GM18861 (cell line): ENCODE data around the gene NBAS.

Experiments used
- ATAC-seq: cut with Tn5 transposase; IDR thresholded peaks from one replicate; pipeline ENCODE4 v1.9.1; 2021; ENCODE audit not compliant: unreplicated experiment

Gene NBAS

DNA sequence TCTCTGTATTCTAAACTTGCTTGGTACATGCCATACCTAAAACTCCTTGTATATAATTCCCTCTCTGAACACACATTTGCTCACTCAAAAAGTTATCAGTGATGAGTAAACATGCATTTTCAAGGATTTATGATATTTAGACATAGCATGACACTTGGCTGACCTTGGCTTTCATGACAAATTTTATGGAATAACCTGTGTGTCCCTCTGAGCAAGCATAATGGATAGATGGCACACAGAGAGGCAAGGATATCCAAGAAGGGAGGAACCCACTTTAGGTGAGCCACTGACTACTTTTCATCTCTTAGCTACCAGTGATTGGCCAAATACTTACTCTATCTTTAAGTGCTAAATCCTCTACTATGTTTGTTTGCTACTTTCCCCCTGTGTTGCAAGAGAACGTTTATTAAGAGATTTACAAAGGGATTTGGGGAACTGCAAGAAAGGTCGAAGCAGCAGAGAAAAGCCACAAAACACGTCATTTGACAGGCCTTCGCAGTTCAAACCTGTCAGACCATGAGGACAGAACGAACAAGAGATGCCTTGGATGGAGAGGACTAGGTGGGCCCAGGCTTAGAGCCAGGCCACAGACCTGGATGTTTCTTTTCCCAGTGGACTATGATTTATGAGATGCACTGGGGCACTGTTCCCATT is 379.9 kb downstream of the NBAS start:
- no peak for ATAC-seq

DNA sequence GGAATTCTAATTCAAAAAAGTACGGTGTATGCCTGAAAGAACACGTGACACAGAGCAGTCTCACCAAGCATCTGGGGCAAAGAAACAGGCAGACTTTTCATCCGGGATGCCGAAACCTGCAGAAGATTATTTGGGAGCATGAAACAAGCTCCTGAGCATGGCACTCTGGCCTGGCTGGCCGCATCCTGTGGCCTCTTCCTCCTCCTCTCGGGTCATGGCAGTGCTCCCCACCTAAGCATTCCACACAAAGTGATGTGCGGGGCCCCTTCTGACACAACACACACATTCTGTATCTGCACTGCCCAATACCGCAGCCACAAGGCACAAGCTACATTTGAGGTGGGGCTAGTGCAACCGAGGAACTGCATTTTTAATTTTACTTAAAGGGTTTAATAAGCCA is 380.8 kb downstream of the NBAS start:
- ATAC-seq: no peak

DNA sequence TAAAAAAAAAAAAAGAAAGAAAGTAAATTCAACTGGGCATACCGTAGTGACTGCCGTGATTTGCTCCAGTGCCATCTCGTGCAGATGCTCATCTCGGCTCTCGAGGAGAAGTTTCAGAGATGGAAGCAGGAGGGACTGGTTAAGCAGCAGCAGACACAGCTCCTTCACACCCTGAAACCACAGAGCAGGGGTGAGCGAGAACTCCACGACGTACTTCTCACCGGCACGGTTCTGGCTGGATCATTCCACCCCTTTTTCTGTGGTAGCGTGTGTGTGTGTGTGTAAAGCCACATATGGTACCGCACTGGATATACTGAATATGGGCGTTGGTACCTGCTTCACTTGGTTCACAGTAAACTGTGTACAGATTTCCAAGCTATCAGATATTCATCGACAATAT is 382.2 kb downstream of the NBAS start:
- no peak for ATAC-seq

DNA sequence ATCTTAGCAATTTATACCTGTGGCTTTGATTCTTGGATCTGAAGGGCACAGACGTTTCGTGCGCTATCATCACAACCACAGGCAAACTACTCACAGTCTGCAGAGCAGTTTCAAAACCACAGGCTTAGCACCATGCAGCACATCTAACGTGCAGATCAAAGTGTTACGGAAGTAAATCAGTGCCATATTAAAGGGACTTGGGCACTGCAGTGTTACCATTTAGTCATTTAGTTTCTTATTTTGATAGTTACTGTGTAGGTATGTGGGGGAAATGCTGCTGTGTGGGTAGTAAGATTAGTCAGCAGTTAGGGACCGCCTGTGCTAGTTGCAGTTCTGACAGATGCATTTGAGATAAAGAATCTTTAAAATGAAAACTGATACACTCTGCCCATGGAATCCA is 384.0 kb downstream of the NBAS start:
- ATAC-seq: peak; percentile 100

GRCh38 chr2:15176604-15177003 is 384.5 kb downstream of the NBAS start:
- ATAC-seq: no peak

DNA sequence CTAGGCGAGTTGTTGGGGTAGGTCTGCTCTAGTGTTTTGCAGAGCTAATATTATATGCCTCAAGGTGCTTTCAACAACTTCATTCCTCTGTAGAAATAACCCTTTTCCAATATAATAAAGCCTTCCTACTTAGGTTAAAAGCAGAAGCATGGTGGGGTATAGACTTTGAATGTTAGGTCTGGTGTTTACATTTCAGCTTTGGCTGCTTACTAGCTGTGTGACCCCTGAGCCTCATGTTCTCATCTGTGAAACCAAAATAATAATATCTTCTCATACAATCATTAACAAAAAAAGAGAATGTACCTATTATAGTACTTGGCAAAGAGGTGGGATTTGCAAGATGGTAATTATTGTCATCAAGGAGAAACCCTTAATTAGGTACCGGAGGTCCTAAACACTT is 386.6 kb downstream of the NBAS start:
- no peak for ATAC-seq

DNA sequence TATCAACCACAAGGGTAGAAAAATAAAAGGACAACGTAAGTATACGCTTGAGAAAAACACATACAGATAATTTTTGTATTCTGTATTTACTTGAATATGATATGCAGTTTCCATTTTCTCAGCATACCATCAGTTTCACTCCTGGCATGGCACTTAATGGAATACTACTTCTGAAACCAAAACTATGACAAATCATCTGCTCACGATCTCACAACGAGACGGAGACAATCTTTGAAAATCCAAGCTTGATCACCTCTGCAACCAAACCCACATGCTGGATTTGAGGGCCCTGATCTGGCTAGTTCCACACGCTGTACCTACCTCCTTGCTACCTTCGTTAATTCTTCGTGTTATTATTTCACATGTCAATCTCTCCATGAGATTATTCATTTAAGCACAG is 387.6 kb downstream of the NBAS start:
- ATAC-seq: no peak

GRCh38 chr2:15172825-15173224 is 388.3 kb downstream of the NBAS start:
- ATAC-seq: no peak

DNA sequence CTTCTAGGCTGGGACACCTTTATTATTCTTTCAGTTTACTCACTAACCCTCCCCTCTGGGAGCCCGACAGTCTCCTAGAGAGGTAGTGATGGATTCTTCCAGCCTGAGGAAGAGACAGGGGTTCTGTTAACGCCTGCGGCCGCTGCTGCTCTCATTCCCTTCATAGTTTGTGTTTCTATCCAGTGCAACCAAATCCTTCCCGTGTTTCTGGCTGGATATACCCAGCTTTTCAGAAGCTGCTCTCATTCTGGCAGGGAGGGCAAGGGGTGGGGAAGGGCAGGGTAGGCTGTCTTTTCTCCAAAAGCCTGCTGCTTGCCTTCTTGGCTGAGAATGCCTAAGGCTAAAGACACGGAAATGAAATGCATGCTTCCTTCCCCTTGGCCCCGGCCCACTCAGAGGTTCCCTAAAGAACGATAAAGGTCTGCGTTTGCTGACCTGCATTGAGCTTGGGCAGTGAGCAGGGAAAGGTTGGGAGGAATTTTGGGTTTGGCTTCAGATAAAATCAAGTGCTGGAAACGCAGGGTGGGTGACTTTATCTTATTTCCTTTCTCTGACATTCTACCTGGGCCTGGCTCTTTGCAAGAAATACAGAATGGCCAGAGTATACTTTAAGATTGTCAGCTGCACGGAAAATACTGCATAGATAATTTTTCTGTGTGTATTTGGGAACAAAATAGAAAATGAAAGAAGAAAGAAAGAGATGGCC is 390.9 kb downstream of the NBAS start:
- no peak for ATAC-seq

DNA sequence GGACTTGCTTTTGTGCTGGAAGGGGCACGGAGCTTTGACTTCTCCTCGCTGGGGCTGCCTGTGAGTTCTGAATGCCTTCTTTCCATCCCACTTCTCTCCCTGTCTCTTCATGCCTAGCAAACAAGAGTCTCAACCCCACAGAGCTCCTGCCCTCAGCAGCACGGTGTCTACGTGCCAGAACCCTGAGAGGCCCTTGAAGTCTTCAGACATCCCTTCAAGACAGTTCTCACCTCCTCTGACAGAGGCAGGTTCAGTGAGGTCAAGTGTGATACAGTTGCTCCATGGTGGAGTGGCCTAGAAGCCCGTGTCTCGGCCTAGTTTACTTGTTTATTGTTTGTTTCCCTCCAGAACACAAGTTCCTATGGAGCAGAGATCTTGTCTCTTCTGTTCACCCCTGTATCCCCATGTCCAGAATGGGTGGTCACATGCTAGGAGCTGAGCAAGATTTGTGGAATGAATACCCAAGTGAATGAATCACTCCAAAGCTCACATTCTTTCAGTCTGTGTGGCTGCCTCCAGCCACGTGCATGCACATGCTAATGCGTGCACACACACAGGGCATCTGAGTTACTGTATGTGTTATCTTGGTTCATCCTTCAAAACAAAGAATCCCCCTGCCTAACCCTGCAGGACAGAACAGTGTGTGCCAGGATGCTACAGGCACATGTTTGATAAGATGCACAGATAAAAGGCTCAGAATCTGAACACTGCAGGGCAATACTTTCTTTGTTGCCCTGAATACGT is 391.6 kb downstream of the NBAS start:
- no peak for ATAC-seq

DNA sequence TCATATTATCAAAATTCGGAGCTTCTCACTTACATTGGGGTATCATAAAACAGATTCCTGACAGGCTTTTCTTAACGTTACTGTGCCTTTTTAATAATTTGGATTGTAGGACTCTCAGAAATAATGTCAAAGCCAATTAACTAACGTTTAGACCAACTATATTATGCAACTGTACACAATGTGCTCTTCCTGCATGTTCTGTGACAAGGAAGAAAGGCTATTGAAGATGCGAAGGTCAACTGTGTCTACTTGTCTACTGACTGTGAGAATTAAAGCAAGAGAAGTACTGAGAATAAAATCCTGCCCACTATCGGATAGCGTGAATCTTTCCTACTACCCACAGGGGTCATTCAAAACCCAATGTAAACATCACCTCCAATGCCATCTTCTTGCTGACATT is 393.0 kb downstream of the NBAS start:
- ATAC-seq: no peak

DNA sequence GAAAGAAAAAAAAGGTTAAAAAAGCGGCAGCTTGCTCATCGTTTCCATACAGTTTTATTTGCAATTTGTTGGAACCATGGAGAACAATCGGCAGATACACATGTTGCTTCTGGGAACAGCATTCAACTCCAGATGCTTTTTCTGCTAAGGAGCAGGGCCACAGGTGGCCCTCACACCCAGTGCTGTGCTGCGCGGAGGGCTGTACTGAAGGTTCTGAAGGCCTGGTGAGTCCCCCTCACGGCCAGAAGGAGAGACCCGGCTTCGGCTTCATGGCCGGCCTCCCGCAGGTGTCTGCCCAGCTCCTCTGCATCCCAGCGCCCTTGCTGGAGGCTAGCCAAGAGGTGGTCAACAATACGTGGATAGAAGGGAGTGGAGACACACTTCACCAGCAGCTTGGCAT is 394.3 kb downstream of the NBAS start:
- ATAC-seq: no peak

DNA sequence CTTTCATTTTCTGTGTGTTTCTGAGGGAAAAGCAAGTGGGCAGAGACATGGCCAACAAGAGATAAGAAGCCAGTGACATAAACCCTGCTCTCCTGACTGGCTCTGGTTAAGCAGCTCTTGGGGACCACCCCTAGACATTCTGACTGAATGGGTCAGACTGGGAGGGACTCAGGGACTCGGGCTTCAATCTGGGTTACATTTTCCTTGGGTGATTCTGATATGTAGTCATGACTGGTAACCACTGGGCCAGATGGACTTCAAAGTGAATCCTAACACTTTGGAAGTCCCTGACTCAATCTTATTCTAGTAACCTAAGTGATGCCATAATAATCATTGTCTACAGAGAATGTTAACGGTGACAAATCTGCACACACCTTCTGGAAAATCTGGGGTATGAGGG is 397.8 kb downstream of the NBAS start:
- no peak for ATAC-seq

GRCh38 chr2:15162620-15163019 is 398.5 kb downstream of the NBAS start:
- ATAC-seq: no peak

DNA sequence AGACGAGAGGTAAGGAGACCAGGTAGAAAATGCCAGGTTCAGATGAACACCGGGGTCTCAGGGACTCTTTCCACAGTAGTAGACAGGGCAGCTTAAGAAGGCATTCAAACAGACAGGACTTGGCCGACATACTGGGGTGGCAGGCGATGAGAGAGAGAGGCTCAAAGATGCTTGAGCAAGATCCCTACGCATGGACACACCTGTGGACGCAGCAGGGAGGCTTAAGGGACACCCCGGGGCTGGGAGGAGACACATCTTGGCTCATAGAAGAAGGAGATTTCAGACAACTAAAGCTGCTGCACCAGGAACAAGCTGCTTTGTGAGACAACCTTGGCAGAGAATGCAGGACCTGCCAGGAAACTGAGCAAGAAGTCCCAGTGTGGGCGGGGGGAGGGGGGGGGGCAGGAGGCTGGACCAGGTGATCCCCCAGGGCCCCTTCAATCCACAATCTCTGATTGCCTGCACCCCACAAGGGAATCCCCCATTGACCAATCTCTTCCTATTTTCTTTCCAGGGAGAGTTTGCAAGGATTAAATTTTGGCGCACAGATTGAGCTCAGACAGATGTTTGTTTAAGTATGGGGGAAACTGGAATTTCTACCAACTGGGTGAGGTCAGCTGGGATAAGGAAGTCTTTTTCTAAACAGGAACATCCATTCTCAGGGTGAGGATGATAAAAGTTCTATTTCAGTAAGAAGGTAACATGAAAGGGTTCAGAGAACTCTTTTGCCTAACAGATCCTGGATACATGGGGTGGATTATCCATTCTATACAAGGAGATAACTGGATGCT is 400.7 kb downstream of the NBAS start:
- no peak for ATAC-seq

DNA sequence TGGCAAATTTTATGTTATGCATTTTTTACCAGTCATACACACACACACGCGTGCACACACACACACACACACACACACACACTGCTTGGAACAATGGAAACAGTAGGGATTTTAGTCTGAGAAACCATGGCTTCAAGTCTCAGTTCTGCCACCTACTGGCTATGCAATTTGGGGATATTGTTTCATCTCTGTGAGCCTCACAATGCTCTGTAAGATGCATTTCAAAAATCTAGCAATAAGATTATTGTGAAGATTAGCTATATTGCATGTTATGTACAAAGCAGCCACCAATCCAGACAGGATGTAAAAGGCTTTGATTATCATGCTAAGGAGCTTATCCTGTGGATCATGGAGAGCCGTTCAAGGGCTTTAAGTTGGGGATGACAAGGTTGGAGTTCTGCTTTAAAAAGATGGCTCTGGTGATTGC is 401.4 kb downstream of the NBAS start:
- ATAC-seq: no peak

- ATAC-seq: no peak
These were observed 401.9 kb downstream of the NBAS start for GRCh38 chr2:15159206-15159605.

GRCh38 chr2:15158532-15158931 is 402.6 kb downstream of the NBAS start:
- no peak for ATAC-seq

DNA sequence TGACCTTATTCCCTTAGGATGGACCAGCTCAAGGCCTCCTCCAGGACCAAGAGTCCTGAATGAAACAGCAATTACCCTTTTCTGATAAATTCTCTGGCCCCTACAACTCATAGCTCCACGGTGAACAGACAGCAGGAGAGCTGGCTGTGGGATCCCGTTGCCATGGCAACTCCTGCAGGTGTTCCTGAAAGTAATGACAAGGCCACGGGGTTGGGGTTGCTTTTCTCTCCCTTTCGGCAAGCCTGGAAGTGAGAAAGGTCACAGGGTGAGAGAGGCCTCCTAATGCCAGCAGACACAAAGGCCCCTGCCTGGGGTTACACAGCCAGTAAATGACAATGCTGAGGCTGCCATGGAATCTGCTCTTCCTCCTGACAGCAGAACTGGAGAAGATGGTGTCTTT is 403.0 kb downstream of the NBAS start:
- no peak for ATAC-seq

DNA sequence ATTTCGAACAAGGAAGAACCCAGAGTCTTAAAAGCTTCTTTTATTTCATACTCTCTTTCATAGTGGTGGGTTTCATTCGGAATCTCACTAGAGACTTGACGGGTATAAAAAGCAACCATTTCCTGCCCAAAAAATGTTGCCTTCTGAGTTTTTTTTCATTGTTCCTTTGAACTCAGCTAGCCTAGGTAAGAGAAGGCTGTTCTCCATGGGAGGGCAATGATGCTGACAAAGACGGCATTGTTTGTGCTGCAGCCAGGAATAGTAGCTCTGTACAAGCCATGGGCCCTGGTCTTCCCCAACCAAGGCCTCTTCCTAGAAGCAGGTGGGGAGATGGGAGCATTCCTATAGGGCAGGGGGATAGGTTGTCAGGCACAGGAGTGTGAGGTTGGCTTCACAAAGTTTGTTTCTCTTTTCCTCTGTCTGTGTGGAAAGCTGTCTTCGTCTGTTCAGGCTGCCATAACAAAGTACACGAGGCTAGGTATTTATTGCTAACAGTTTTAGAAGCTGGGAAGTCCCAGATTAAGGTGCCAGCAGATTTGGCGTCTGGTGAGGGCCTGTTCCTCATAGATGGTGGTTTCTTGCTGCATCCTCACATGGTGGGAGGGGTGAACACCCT is 405.1 kb downstream of the NBAS start:
- ATAC-seq: no peak

DNA sequence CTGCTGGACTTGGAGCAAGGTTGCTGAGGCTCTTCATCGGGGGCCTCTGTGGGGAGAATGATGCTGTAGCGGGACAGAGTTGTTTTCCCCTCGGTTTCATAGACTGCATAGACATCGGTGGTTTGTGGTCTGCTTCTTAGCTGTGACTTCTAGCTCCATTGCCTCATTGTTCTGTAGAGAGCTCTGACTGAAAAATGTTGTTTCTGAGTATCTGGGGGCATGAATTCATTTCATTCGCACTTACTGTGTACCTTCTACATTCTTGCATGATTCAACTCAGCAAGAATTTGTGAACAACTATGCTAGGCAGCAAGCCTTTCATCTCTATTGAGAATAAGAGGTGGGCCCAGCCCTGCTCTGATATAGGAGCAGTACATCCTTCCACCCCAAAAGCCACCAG is 406.8 kb downstream of the NBAS start:
- ATAC-seq: no peak
